Activated naive CD8-positive, alpha-beta T cell treated with anti-CD3 and anti-CD28 coated beads for 36 hours (primary cell): ENCODE results near the gene CDH24. TPM values are rescaled to one million over a fixed set of nuclear protein-coding genes. Genes with fewer than 3 reads are reported as not detected.

ENCODE experiments used
- DNase-seq: peaks from one replicate; pipeline ENCODE4 v3.0.0; 2021
- H3K27ac Mint-ChIP-seq: one replicate; pipeline ENCODE4 v1.8.0; 2022; ENCODE audit warnings: mild to moderate bottlenecking, moderate library complexity, mixed read lengths
- H3K27me3 Mint-ChIP-seq: one replicate; pipeline ENCODE4 v1.8.0; 2022; ENCODE audit warnings: mild to moderate bottlenecking, mixed read lengths
- H3K36me3 Mint-ChIP-seq: one replicate; pipeline ENCODE4 v1.8.0; 2021; ENCODE audit warnings: mild to moderate bottlenecking, mixed read lengths
- H3K4me1 Mint-ChIP-seq: one replicate; pipeline ENCODE4 v1.8.0; 2021; ENCODE audit warnings: mixed read lengths
- H3K4me3 Mint-ChIP-seq: one replicate; pipeline ENCODE4 v1.8.0; 2022; ENCODE audit warnings: mild to moderate bottlenecking, moderate library complexity, mixed read lengths
- H3K9me3 Mint-ChIP-seq: one replicate; pipeline ENCODE4 v1.8.0; 2022; ENCODE audit warnings: mixed read lengths
- total RNA-seq, 2 experiments: library from RNA; stranded (reverse); gene quantifications; one replicate each; pipeline ENCODE4 v1.2.3, GENCODE V29; 2021

Gene CDH24
- total RNA-seq, 2 experiments from 2014 or later: 0.49 to 0.52 TPM

GRCh38 chr14:23058654-23059504 is 1.6 kb upstream of the CDH24 start:
- Mint-ChIP-seq H3K9me3 (no peaks in the 10 kb centered on the region), H3K27ac (peak overlapping the region; percentile 10), H3K36me3 (peaks cover 19% of the 10 kb centered on the region), H3K4me3 (no peak overlapping the region), H3K27me3 (peaks cover 13% of the 10 kb centered on the region), H3K4me1 (peaks cover 17% of the 10 kb centered on the region)
- no peak for DNase-seq

GRCh38 chr14:23057757-23058653 is 685 bp upstream of the CDH24 start:
- no peaks in the 10 kb centered on the region for H3K9me3 Mint-ChIP-seq
- peak overlapping the region; percentile 76 for H3K4me3 Mint-ChIP-seq
- peaks cover 17% of the 10 kb centered on the region for H3K4me1 Mint-ChIP-seq
- peaks cover 13% of the 10 kb centered on the region for H3K36me3 Mint-ChIP-seq
- peak; percentile 84 for DNase-seq
- H3K27me3 Mint-ChIP-seq: peaks cover 13% of the 10 kb centered on the region
- H3K27ac Mint-ChIP-seq: no peak overlapping the region

GRCh38 chr14:23056145-23056955 is 970 bp downstream of the CDH24 start:
- peak; percentile 76 for DNase-seq
- H3K4me3 Mint-ChIP-seq: peak overlapping the region; percentile 80
- peak overlapping the region; percentile 69 for H3K27ac Mint-ChIP-seq
- H3K27me3 Mint-ChIP-seq: peaks cover 13% of the 10 kb centered on the region
- H3K9me3 Mint-ChIP-seq: no peaks in the 10 kb centered on the region
- H3K36me3 Mint-ChIP-seq: peaks cover 6% of the 10 kb centered on the region
- H3K4me1 Mint-ChIP-seq: peaks cover 17% of the 10 kb centered on the region

GRCh38 chr14:23055621-23056144 is 1.6 kb downstream of the CDH24 start:
- Mint-ChIP-seq H3K4me3 (no peak overlapping the region), H3K9me3 (no peaks in the 10 kb centered on the region), H3K27ac (no peak overlapping the region), H3K4me1 (peaks cover 17% of the 10 kb centered on the region), H3K36me3 (peaks cover 6% of the 10 kb centered on the region), H3K27me3 (peaks cover 13% of the 10 kb centered on the region)
- DNase-seq: no peak

GRCh38 chr14:23055147-23055550 is 2.2 kb downstream of the CDH24 start:
- Mint-ChIP-seq H3K9me3 (no peaks in the 10 kb centered on the region), H3K36me3 (peaks cover 5% of the 10 kb centered on the region), H3K4me1 (peaks cover 17% of the 10 kb centered on the region), H3K27ac (no peak overlapping the region), H3K4me3 (no peak overlapping the region), H3K27me3 (peaks cover 13% of the 10 kb centered on the region)
- DNase-seq: no peak

GRCh38 chr14:23054000-23054811 is 3.1 kb downstream of the CDH24 start:
- Mint-ChIP-seq H3K9me3 (no peaks in the 10 kb centered on the region), H3K27ac (no peak overlapping the region), H3K36me3 (peaks cover 2% of the 10 kb centered on the region), H3K27me3 (peaks cover 11% of the 10 kb centered on the region), H3K4me1 (peaks cover 17% of the 10 kb centered on the region), H3K4me3 (no peak overlapping the region)
- DNase-seq: peak; percentile 47

- H3K27ac Mint-ChIP-seq: no peak overlapping the region
- no peaks in the 10 kb centered on the region for H3K36me3 Mint-ChIP-seq
- H3K4me3 Mint-ChIP-seq: no peak overlapping the region
- H3K4me1 Mint-ChIP-seq: peaks cover 17% of the 10 kb centered on the region
- no peaks in the 10 kb centered on the region for H3K9me3 Mint-ChIP-seq
- peaks cover 10% of the 10 kb centered on the region for H3K27me3 Mint-ChIP-seq
- DNase-seq: no peak
Measured at GRCh38 chr14:23053426-23053825, 3.9 kb downstream of the CDH24 start.

GRCh38 chr14:23052671-23053070 is 4.6 kb downstream of the CDH24 start:
- H3K27ac Mint-ChIP-seq: no peak overlapping the region

GRCh38 chr14:23052182-23052623 is 5.1 kb downstream of the CDH24 start:
- Mint-ChIP-seq H3K27ac (no peak overlapping the region), H3K4me1 (peaks cover 13% of the 10 kb centered on the region), H3K36me3 (no peaks in the 10 kb centered on the region), H3K4me3 (no peak overlapping the region), H3K27me3 (peaks cover 14% of the 10 kb centered on the region), H3K9me3 (no peaks in the 10 kb centered on the region)
- DNase-seq: no peak

More at GRCh38 chr14:23052671-23053070, 4.6 kb downstream of the CDH24 start:
- Mint-ChIP-seq H3K36me3 (no peaks in the 10 kb centered on the region), H3K4me1 (peaks cover 13% of the 10 kb centered on the region), H3K4me3 (no peak overlapping the region), H3K27me3 (peaks cover 10% of the 10 kb centered on the region), H3K9me3 (no peaks in the 10 kb centered on the region)
- no peak for DNase-seq

GRCh38 chr14:23051141-23052057 is 5.9 kb downstream of the CDH24 start:
- Mint-ChIP-seq H3K36me3 (no peaks in the 10 kb centered on the region), H3K4me3 (no peak overlapping the region), H3K27ac (no peak overlapping the region), H3K4me1 (peaks cover 7% of the 10 kb centered on the region), H3K27me3 (peaks cover 8% of the 10 kb centered on the region), H3K9me3 (no peaks in the 10 kb centered on the region)
- DNase-seq: no peak

- Mint-ChIP-seq H3K27ac (no peak overlapping the region), H3K9me3 (no peaks in the 10 kb centered on the region), H3K4me1 (peaks cover 3% of the 10 kb centered on the region), H3K27me3 (peaks cover 4% of the 10 kb centered on the region), H3K4me3 (no peak overlapping the region), H3K36me3 (no peaks in the 10 kb centered on the region)
- no peak for DNase-seq
Measured at GRCh38 chr14:23049011-23049410, 8.3 kb downstream of the CDH24 start.

- no peak overlapping the region for H3K4me3 Mint-ChIP-seq
Measured at GRCh38 chr14:23047751-23048693, 9.3 kb downstream of the CDH24 start.

More at GRCh38 chr14:23047751-23048693, 9.3 kb downstream of the CDH24 start:
- Mint-ChIP-seq H3K27me3 (peaks cover 4% of the 10 kb centered on the region), H3K9me3 (no peaks in the 10 kb centered on the region), H3K27ac (no peak overlapping the region), H3K36me3 (no peaks in the 10 kb centered on the region), H3K4me1 (peaks cover 3% of the 10 kb centered on the region)
- DNase-seq: no peak
